NB4 (cell line): ENCODE measurements around the gene TFCP2.

ENCODE experiments used
- DNase-seq: peaks from one replicate; pipeline ENCODE4 v3.0.0; 2010; ENCODE audit warnings: low read depth
- H3K4me3 ChIP-seq: one replicate; pipeline ENCODE4 v1.5.1; 2011; ENCODE audit warnings: mild to moderate bottlenecking, low read depth, low read length, moderate library complexity
- MYC ChIP-seq: IDR thresholded peaks from 2 replicates; pipeline ENCODE4 v1.6.1; 2011; ENCODE audit warnings: low read depth, low read length
- POLR2A ChIP-seq: IDR thresholded peaks from 2 replicates; pipeline ENCODE4 v1.6.1; 2011; ENCODE audit warnings: mild to moderate bottlenecking; ENCODE audit not compliant: insufficient read length; ENCODE audit errors: extremely low read depth
- TF ChIP-seq, protein P1 (sequence below): IDR thresholded peaks from one replicate; pipeline ENCODE4 v1.5.1; 2012; ENCODE audit warnings: low read depth, low read length
- TF ChIP-seq, protein P2 (sequence below): IDR thresholded peaks from 2 replicates; pipeline ENCODE4 v1.6.1; 2011; ENCODE audit warnings: low read depth, low read length

Gene TFCP2

DNA sequence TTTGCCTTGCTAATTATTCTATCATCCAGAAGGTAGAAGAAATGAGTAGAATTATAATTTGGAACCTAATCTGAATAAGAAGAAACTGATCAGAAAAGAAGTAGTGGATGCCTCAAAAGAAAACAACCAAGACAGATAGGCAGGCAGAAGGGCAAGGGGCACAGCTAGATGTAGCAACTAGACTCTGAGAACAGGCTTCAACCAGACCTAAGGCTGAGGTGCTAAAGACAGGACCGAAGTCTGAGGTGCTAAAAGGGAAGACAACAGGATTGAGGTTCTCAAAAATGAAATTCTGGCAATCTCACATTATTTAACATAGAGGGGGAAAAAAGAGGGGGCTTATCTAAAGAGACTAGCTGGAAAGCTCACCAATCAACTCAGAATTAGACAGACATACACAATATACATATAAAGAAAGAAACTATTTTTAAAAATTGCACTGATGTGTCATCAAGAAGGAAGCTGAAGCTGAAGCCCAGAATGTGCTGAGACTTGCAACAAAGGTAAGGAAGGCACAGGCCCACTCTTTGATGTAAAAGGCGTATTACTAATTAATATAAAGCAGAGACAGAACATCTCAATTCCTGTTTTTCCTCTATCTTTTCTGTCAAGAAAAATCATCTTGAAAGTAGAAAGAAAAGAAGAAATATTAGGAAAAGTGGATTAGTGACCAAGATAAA, 45.7 kb downstream of the TFCP2 start:
- TF ChIP-seq POLR2A (no peak), MYC (no peak)
- TF ChIP-seq, protein P1, sequence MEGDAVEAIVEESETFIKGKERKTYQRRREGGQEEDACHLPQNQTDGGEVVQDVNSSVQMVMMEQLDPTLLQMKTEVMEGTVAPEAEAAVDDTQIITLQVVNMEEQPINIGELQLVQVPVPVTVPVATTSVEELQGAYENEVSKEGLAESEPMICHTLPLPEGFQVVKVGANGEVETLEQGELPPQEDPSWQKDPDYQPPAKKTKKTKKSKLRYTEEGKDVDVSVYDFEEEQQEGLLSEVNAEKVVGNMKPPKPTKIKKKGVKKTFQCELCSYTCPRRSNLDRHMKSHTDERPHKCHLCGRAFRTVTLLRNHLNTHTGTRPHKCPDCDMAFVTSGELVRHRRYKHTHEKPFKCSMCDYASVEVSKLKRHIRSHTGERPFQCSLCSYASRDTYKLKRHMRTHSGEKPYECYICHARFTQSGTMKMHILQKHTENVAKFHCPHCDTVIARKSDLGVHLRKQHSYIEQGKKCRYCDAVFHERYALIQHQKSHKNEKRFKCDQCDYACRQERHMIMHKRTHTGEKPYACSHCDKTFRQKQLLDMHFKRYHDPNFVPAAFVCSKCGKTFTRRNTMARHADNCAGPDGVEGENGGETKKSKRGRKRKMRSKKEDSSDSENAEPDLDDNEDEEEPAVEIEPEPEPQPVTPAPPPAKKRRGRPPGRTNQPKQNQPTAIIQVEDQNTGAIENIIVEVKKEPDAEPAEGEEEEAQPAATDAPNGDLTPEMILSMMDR = no peak
- DNase-seq = no peak
- no peak overlapping the region for H3K4me3 ChIP-seq

DNA sequence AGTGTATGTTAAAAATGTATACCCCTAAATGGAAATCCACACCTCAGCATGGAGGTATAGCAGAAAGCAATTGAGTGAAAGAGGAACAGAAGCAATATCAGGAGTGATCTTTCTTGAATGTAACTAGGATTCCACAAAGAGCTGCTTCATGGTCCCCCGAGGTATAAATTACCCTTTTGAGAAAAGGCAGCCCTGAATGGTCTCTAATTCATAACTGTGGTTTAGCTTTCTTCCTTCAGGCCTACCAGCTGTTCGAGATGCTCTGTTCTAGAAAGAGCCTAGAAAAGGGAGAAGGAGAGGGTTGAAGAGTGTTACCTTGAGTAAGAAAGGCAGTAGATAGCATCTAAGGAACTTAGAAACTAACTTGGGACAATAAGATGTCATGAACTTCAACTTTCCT, 46.6 kb downstream of the TFCP2 start:
- TF ChIP-seq, protein P1 = no peak
- TF ChIP-seq MYC (no peak), POLR2A (no peak)
- TF ChIP-seq, protein P2, sequence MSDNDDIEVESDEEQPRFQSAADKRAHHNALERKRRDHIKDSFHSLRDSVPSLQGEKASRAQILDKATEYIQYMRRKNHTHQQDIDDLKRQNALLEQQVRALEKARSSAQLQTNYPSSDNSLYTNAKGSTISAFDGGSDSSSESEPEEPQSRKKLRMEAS = no peak
- DNase-seq = no peak
- H3K4me3 ChIP-seq = no peak overlapping the region

DNA sequence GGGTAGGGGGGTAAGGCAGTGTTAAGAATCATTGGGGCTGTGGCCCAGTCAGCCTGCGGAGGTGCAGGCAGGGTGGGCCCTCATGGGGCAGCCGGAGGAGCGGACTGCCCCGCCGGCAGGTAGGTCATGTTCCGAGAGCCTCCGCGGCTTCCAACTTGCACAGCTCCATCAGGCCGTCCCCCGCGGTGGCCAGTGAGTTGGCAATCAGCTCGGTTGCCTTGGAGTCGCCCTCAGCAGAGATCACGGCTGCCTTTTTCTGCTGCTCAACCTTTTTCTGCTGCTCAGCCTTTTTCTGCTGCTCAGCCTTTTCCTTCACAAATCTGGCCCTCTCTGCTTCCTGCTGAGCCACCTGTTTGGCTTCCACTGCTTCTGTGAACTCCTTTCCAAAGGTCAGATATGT, 48.4 kb downstream of the TFCP2 start:
- DNase-seq = no peak
- TF ChIP-seq, protein P1 = no peak
- TF ChIP-seq POLR2A (no peak), MYC (no peak)
- TF ChIP-seq, protein P2 = no peak

DNA sequence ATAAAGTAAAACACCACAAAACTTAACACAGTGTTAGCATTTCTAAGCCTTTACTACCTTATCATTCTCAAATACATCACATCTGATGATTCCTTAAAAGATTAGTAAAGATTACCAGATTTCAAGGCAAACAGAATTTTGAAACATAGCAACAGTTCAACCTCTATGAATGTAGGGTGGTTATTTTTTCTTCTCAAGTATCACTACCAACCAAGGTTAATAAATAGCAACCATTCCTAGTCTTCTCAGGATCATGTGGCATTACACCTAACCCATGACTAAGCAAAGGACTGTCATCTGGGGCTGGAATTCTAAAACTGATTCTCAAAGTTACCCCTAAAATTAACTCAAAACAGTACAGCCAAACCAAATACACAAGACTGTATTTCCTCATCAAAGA, 50.1 kb downstream of the TFCP2 start:
- DNase-seq = no peak
- no peak overlapping the region for H3K4me3 ChIP-seq
- no peak for TF ChIP-seq MYC

More for the DNA sequence above, 48.4 kb downstream of the TFCP2 start:
- H3K4me3 ChIP-seq = no peak overlapping the region

DNA sequence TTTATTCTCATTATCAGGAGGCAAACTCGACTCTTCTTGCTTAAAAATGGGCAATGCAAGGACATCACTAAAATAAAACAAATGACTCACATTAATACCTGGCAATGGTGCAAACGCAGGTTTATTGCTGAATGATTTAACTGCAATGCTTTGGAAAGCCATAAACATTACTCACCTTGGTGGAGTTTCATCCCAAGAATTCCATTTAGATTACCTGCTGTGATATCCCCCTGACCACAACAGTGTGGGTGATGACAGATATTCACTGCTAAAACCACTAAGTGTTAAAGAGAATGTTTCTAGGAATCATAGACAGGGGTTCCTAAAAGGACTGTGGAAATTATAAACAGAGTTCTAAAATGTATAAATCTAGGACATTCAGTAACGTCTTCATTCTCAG, 54.2 kb downstream of the TFCP2 start:
- no peak for DNase-seq
- TF ChIP-seq, protein P1 = no peak
- TF ChIP-seq POLR2A = no peak
- no peak overlapping the region for H3K4me3 ChIP-seq

DNA sequence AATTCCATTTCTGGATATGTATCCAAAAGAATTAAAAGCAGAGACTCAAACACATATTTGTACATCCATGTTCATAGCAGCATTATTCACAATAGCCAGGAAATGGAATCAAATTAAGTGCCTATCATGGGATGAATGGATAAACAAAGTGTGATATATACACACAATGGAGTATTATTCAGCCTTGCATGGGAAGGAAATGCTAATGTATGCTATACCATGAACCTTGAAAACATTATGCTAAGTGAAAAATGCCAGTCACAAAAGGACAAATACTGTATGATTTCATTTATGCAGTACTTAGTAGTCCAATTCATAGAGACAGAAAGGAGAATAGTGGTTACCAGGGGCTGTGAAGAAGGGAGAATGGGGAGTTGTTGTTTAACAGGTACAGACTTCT, 57.4 kb downstream of the TFCP2 start:
- no peak overlapping the region for H3K4me3 ChIP-seq
- TF ChIP-seq, protein P1 = no peak
- no peak for TF ChIP-seq MYC
- no peak for DNase-seq

DNA sequence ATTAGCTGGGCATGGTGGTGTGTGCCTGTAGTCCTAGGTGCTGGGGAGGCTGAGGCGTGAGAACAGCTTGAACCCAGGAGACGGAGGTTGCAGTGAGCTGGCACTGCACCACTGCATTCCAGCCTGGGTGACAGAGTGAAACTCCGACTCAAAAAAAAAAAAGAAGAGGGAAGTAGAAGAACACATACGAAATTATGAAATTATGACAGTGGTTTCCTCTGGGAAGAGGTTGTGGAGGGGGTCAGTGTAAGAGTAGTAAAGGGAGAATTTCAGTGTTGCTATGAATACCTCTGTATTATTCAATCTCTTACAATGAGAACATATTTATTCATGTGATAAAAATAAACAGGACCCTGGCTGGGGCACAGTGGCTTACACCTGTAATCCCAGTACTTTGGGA, 64.8 kb downstream of the TFCP2 start:
- H3K4me3 ChIP-seq = no peak overlapping the region
- TF ChIP-seq, protein P2 = no peak
- TF ChIP-seq MYC = no peak
- no peak for TF ChIP-seq POLR2A
- TF ChIP-seq, protein P1 = no peak
- DNase-seq = no peak
